Ovary (tissue), 3 donors: ENCODE measurements around the gene XIRP2.

Experiments used
- POLR2A ChIP-seq: fragments of 450-650 bp; IDR thresholded peaks from one replicate; pipeline ENCODE4 v1.6.1; 2017; ENCODE audit warnings: antibody characterized with exemption, mild to moderate bottlenecking, moderate library complexity
- TF ChIP-seq, protein P1 (sequence below), 3 donors: fragments of 450-650 bp in 2 of 3; fragments of 200-600 bp in 1 of 3; IDR thresholded peaks; one replicate each; pipeline versions ENCODE4 v1.5.1 to v1.8.0; 2016 to 2022; ENCODE audit warnings: antibody characterized with exemption in 3 of 3, mild to moderate bottlenecking in 1 of 3
- donor health status: DM: no; HTN: no; CAD: no.

DNA sequence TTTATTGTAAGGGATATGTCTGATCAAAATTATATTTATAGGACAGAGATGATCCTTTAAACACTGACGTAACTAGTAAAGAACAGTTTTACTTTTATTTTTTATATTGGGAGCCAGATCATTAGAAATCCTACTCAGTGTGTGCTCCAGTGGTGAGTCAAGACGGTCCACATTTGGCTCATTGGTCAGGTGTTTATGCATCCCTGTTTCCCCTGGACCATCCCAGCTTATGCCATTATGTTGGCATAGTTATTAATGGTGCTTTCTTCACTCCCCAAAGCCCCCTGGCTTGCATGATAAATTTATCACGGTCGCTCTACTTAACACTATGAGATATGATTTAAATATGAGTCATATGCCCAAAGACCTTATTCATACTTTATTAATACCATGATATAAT is 293.4 kb downstream of the XIRP2 start:
- TF ChIP-seq, protein P1, sequence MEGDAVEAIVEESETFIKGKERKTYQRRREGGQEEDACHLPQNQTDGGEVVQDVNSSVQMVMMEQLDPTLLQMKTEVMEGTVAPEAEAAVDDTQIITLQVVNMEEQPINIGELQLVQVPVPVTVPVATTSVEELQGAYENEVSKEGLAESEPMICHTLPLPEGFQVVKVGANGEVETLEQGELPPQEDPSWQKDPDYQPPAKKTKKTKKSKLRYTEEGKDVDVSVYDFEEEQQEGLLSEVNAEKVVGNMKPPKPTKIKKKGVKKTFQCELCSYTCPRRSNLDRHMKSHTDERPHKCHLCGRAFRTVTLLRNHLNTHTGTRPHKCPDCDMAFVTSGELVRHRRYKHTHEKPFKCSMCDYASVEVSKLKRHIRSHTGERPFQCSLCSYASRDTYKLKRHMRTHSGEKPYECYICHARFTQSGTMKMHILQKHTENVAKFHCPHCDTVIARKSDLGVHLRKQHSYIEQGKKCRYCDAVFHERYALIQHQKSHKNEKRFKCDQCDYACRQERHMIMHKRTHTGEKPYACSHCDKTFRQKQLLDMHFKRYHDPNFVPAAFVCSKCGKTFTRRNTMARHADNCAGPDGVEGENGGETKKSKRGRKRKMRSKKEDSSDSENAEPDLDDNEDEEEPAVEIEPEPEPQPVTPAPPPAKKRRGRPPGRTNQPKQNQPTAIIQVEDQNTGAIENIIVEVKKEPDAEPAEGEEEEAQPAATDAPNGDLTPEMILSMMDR (IDR thresholded peaks at IDR 0.05): no peak
- no peak for TF ChIP-seq POLR2A
